IMR-90 (cell line): ENCODE measurements around the gene TMEM61. TPM values are rescaled to one million over a fixed set of nuclear protein-coding genes. Genes with fewer than 3 reads are reported as not detected.

Source experiments
- ATAC-seq: fragments of 200-7000 bp; cut with Tn5 transposase; 2 replicates; pipeline ENCODE4 v1.9.1; 2020; ENCODE audit warnings: low read depth, mild to moderate bottlenecking, moderate library complexity
- BruUV-seq: library from RNA; stranded (reverse); fragments of 400-500 nt; replicated peaks from 2 replicates; lab custom pipeline; 2021; lab: Mats Ljungman, UMichigan
- CTCF ChIA-PET: fragments of 300-600 bp; formaldehyde crosslinking; extraction: SDS; loops from one replicate; lab custom pipeline; 2021; ENCODE audit warnings: antibody characterized with exemption; lab: Yijun Ruan, JAX
- POLR2A ChIA-PET: fragments of 300-600 bp; sonication (Branson Sonifier 250); formaldehyde crosslinking; loops from one replicate; lab custom pipeline; 2022; ENCODE audit warnings: antibody characterized with exemption; ENCODE audit not compliant: unreplicated experiment; lab: Charles Lee
- DNase-seq: peaks from one replicate; pipeline ENCODE4 v3.0.0; 2013
- H2AFZ ChIP-seq: replicated peaks from 2 replicates; pipeline ENCODE3; 2013; ENCODE audit warnings: low read length, mild to moderate bottlenecking; ENCODE audit not compliant: poor library complexity
- H2AK5ac ChIP-seq: 2 replicates; pipeline ENCODE4 v1.6.1; 2013; ENCODE audit warnings: low read depth, low read length, inconsistent platforms
- H2AK9ac ChIP-seq: replicated peaks from 2 replicates; pipeline ENCODE3; 2013; ENCODE audit warnings: mild to moderate bottlenecking, low read depth, low read length, moderate library complexity; ENCODE audit not compliant: poor library complexity
- H2BK120ac ChIP-seq: 2 replicates; pipeline ENCODE4 v1.6.1; 2013; ENCODE audit warnings: low read depth, low read length, inconsistent platforms
- H2BK15ac ChIP-seq: 3 replicates; pipeline ENCODE4 v1.6.1; 2013; ENCODE audit warnings: low read depth, low read length, inconsistent platforms
- H2BK20ac ChIP-seq: 2 replicates; pipeline ENCODE4 v1.6.1; 2013; ENCODE audit warnings: low read depth, mild to moderate bottlenecking, inconsistent platforms, low read length, moderate library complexity
- H2BK5ac ChIP-seq: 2 replicates; pipeline ENCODE4 v1.6.1; 2013; ENCODE audit warnings: mild to moderate bottlenecking, low read depth, low read length, inconsistent platforms; ENCODE audit not compliant: poor library complexity, severe bottlenecking
- H3K14ac ChIP-seq: replicated peaks from 2 replicates; pipeline ENCODE4 v1.6.1; 2013; ENCODE audit warnings: low read depth, low read length, inconsistent platforms
- H3K18ac ChIP-seq: 2 replicates; pipeline ENCODE4 v1.6.1; 2013; ENCODE audit warnings: low read depth, low read length, control low read depth
- H3K23ac ChIP-seq: 2 replicates; pipeline ENCODE4 v1.6.1; 2013; ENCODE audit warnings: low read depth, low read length, inconsistent platforms
- H3K27ac ChIP-seq: 2 replicates; pipeline ENCODE4 v1.5.1; 2013; ENCODE audit warnings: mild to moderate bottlenecking, control low read depth, low read length; ENCODE audit not compliant: insufficient read depth
- H3K27me3 ChIP-seq: 2 replicates; pipeline ENCODE4 v1.6.1; 2013; ENCODE audit warnings: low read length; ENCODE audit not compliant: control insufficient read depth, insufficient read depth
- H3K36me3 ChIP-seq: 2 replicates; pipeline ENCODE4 v1.6.1; 2013; ENCODE audit warnings: low read length, mixed read lengths; ENCODE audit not compliant: control insufficient read depth, insufficient read depth
- H3K4ac ChIP-seq: 2 replicates; pipeline ENCODE4 v1.6.1; 2013; ENCODE audit warnings: low read depth, low read length, inconsistent platforms
- H3K4me1 ChIP-seq: 2 replicates; pipeline ENCODE4 v1.6.1; 2013; ENCODE audit warnings: low read length, mixed read lengths; ENCODE audit not compliant: control insufficient read depth, insufficient read depth
- H3K4me2 ChIP-seq: 2 replicates; pipeline ENCODE4 v1.6.1; 2013; ENCODE audit warnings: low read depth, mild to moderate bottlenecking, control low read depth, low read length, moderate library complexity
- H3K4me3 ChIP-seq: 2 replicates; pipeline ENCODE4 v1.5.1; 2013; ENCODE audit warnings: low read depth, mild to moderate bottlenecking, control low read depth, low read length, moderate library complexity; ENCODE audit not compliant: insufficient read depth
- H3K56ac ChIP-seq: 2 replicates; pipeline ENCODE4 v1.6.1; 2013; ENCODE audit warnings: low read length, inconsistent platforms; ENCODE audit not compliant: insufficient read depth; ENCODE audit errors: extremely low read depth
- H3K79me1 ChIP-seq, 2 experiments: 2 replicates each; pipeline ENCODE4 v1.6.1; 2013; ENCODE audit warnings: low read length in 2 of 2, inconsistent platforms in 1 of 2, low read depth in 1 of 2
- H3K9ac ChIP-seq: 2 replicates; pipeline ENCODE4 v1.6.1; 2013; ENCODE audit warnings: low read depth, low read length, control low read depth
- H3K9me1 ChIP-seq: 2 replicates; pipeline ENCODE4 v1.6.1; 2013; ENCODE audit warnings: low read length, inconsistent platforms; ENCODE audit not compliant: insufficient read depth
- H3K9me3 ChIP-seq: 2 replicates; pipeline ENCODE4 v1.6.1; 2013; ENCODE audit warnings: low read length; ENCODE audit not compliant: control insufficient read depth, insufficient read depth
- H4K20me1 ChIP-seq: 2 replicates; pipeline ENCODE4 v1.6.1; 2013; ENCODE audit warnings: low read length, inconsistent platforms; ENCODE audit not compliant: insufficient read depth
- H4K5ac ChIP-seq: 2 replicates; pipeline ENCODE4 v1.6.1; 2013; ENCODE audit warnings: mild to moderate bottlenecking, low read depth, low read length, control low read depth
- H4K8ac ChIP-seq, 2 experiments: 2 replicates each; pipeline ENCODE4 v1.6.1; 2013; ENCODE audit warnings: low read depth in 2 of 2, low read length in 2 of 2, control low read depth in 1 of 2, inconsistent platforms in 1 of 2
- H4K91ac ChIP-seq: 2 replicates; pipeline ENCODE4 v1.6.1; 2013; ENCODE audit warnings: low read depth, low read length, inconsistent platforms; ENCODE audit not compliant: insufficient read depth
- BHLHE40 ChIP-seq: fragments of 150-350 bp; IDR thresholded peaks from 2 replicates; pipeline ENCODE4 v1.6.1; 2016; ENCODE audit warnings: mild to moderate bottlenecking, low read depth, low read length
- CEBPB ChIP-seq: IDR thresholded peaks from 2 replicates; pipeline ENCODE4 v1.6.1; 2012; ENCODE audit warnings: low read depth, low read length, improper control_type of control experiment
- CHD1 ChIP-seq: IDR thresholded peaks from 2 replicates; pipeline ENCODE4 v1.6.1; 2012; ENCODE audit warnings: low read depth, low read length, improper control_type of control experiment
- CTCF ChIP-seq: conservative IDR thresholded peaks from 2 replicates; pipeline ENCODE4 v1.5.1; 2012; ENCODE audit warnings: mild to moderate bottlenecking, low read depth, low read length, improper control_type of control experiment
- ELK1 ChIP-seq: fragments of 150-350 bp; IDR thresholded peaks from 2 replicates; pipeline ENCODE4 v1.6.1; 2016; ENCODE audit warnings: low read depth, mild to moderate bottlenecking, low read length, moderate library complexity, borderline replicate concordance
- FOS ChIP-seq: fragments of 150-350 bp; IDR thresholded peaks from 2 replicates; pipeline ENCODE4 v1.6.1; 2016; ENCODE audit warnings: low read depth, low read length
- MAFK ChIP-seq: IDR thresholded peaks from 2 replicates; pipeline ENCODE4 v1.6.1; 2012; ENCODE audit warnings: low read depth, low read length, improper control_type of control experiment
- MAZ ChIP-seq: IDR thresholded peaks from 2 replicates; pipeline ENCODE4 v1.6.1; 2012; ENCODE audit warnings: low read depth, mild to moderate bottlenecking, low read length, improper control_type of control experiment, moderate library complexity, borderline replicate concordance
- MXI1 ChIP-seq: IDR thresholded peaks from 2 replicates; pipeline ENCODE4 v1.6.1; 2012; ENCODE audit warnings: low read depth, mild to moderate bottlenecking, low read length, moderate library complexity, borderline replicate concordance
- NFE2L2 ChIP-seq: fragments of 150-350 bp; IDR thresholded peaks from 2 replicates; pipeline ENCODE4 v1.6.1; 2016; ENCODE audit warnings: low read depth, mild to moderate bottlenecking, low read length
- POLR2A ChIP-seq: IDR thresholded peaks from 2 replicates; pipeline ENCODE4 v1.6.1; 2012; ENCODE audit warnings: mild to moderate bottlenecking, low read depth, low read length
- RAD21 ChIP-seq: IDR thresholded peaks from 2 replicates; pipeline ENCODE4 v1.6.1; 2012; ENCODE audit warnings: low read length, improper control_type of control experiment
- RCOR1 ChIP-seq: IDR thresholded peaks from 2 replicates; pipeline ENCODE4 v1.6.1; 2012; ENCODE audit warnings: mild to moderate bottlenecking, low read length, improper control_type of control experiment; ENCODE audit not compliant: insufficient replicate concordance
- RFX5 ChIP-seq: IDR thresholded peaks from 2 replicates; pipeline ENCODE4 v1.8.0; 2012; ENCODE audit warnings: low read depth, mild to moderate bottlenecking, low read length, moderate library complexity
- SMC3 ChIP-seq: fragments of 150-350 bp; IDR thresholded peaks from 2 replicates; pipeline ENCODE4 v1.6.1; 2016; ENCODE audit warnings: low read depth, mild to moderate bottlenecking, antibody characterized with exemption, low read length, moderate library complexity
- USF2 ChIP-seq: fragments of 150-350 bp; IDR thresholded peaks from 2 replicates; pipeline ENCODE4 v1.6.1; 2017; ENCODE audit warnings: mild to moderate bottlenecking, antibody characterized with exemption, low read length, low read depth
- WGBS, 2 experiments: methylation state at CpG; one replicate each; pipeline versions ENCODE4 v1.1.5 to v1.1.7; 2013; ENCODE audit warnings: missing lambda C conversion rate in 2 of 2; ENCODE audit not compliant: insufficient read length in 1 of 2; ENCODE audit errors: extremely low coverage in 2 of 2; 5-methylcytosine and 5-hydroxymethylcytosine counted together
- dilution Hi-C: fragments of 300-500 bp; cut with HindIII; formaldehyde crosslinking; loops from one replicate; pipeline ENCODE4 v1.14.3; 2018; ENCODE audit warnings: low sequenced_read_pairs; ENCODE audit not compliant: unreplicated experiment
- in situ Hi-C: fragments of 300-500 bp; cut with MboI; formaldehyde crosslinking; loops from 3 replicates; pipeline ENCODE4 v1.14.3; 2019; ENCODE audit warnings: low sequenced_read_pairs, inconsistent platforms, mixed read lengths
- intact Hi-C: fragments of 100-400 bp; cut with micrococcal nuclease; formaldehyde crosslinking; loops from 2 replicates; pipeline ENCODE4 v1.10.0; 2022
- polyA plus RNA-seq, 3 experiments: library from polyadenylated mRNA; depleted of rRNA; stranded (reverse); fragments of >200 nt; gene quantifications; 2 replicates each; pipeline ENCODE4 v1.2.3, GENCODE V29; 2012; ENCODE audit warnings: low replicate concordance in 1 of 3
- total RNA-seq: library from RNA; depleted of rRNA; stranded (reverse); fragments of >200 nt; gene quantifications from 2 replicates; pipeline ENCODE4 v1.2.3, GENCODE V29; 2012

TMEM61 gene
- total and polyA plus RNA-seq, 2 of the 4 experiments (the other 2 are of a cell fraction), result not detected

- POLR2A ChIA-PET, result no interaction called here
- Histone ChIP-seq H3K9ac (no peak overlapping the region), H2AFZ (peak overlapping the region; percentile 29), H3K79me1 (no peaks in the 10 kb centered on the region), H3K14ac (no peak overlapping the region), H4K91ac (no peak overlapping the region), H3K56ac (no peak overlapping the region), H3K4me1 (peaks cover 4% of the 10 kb centered on the region; the same call in 1 of the 2 replicates), H2AK5ac (no peak overlapping the region), H3K18ac (no peak overlapping the region), H4K8ac (no peak overlapping the region), H3K4me2 (no peak overlapping the region), H2BK20ac (no peak overlapping the region), H3K9me1 (no peaks in the 10 kb centered on the region), H3K23ac (no peak overlapping the region), H2BK120ac (no peak overlapping the region), H3K27ac (no peak overlapping the region), H4K5ac (no peak overlapping the region), H2BK15ac (no peak overlapping the region), H3K9me3 (no peaks in the 10 kb centered on the region), H2BK5ac (no peak overlapping the region), H3K4me3 (no peak overlapping the region), H3K27me3 (peaks cover 55% of the 10 kb centered on the region), H4K20me1 (no peaks in the 10 kb centered on the region), H3K36me3 (no peaks in the 10 kb centered on the region), H2AK9ac (no peak overlapping the region), H3K4ac (no peak overlapping the region)
- intact Hi-C loops (no loop called here), dilution Hi-C loops (no loop called here), in situ Hi-C loops (no loop called here)
- WGBS, 2 experiments, result 72% methylated on average over 10 of the region's 15 CpGs; no CpG with 5 or more reads in 1 of the 2 experiments
- DNase-seq (no peak), ATAC-seq (no peak)
- TF ChIP-seq RAD21, result no peak
- no peak for TF ChIP-seq USF2
- TF ChIP-seq CEBPB, result no peak
- TF ChIP-seq CTCF, result no peak
- TF ChIP-seq SMC3, result no peak
- no peak for TF ChIP-seq FOS
- no peak for TF ChIP-seq POLR2A
- TF ChIP-seq MAFK, result no peak
- no peak for TF ChIP-seq RFX5
- no peak for TF ChIP-seq CHD1
- no peak for TF ChIP-seq BHLHE40
- TF ChIP-seq MAZ, result no peak
- TF ChIP-seq NFE2L2, result no peak
- no peak for TF ChIP-seq MXI1
- no peak for TF ChIP-seq ELK1
- TF ChIP-seq RCOR1, result no peak
- CTCF ChIA-PET, result interaction anchor here (0.9 to 1.4 kb wide), 2 partner anchors 10 to 13 kb away, joined by 3 to 4 read pairs; no protein-coding TSS in a partner anchor
- BruUV-seq, result no TSS peak
Measured at GRCh38 chr1:54986025-54986424, 5.6 kb downstream of the TMEM61 start.
